ENCODE measurements around the gene ALDH3B2.
"Not testable (repeated sequence)": the region's sequence is repeated elsewhere in the genome, so short reads cannot be mapped to it uniquely, and the experiment has no call there.

Gene ALDH3B2

GRCh38 chr11:67627441-67627811, 47.0 kb downstream of the ALDH3B2 start (continued):
- no peak for TF ChIP-seq ZNF133 (tag by site-specific recombination; IDR thresholded peaks at IDR 0.05)
- TF ChIP-seq, protein P1, sequence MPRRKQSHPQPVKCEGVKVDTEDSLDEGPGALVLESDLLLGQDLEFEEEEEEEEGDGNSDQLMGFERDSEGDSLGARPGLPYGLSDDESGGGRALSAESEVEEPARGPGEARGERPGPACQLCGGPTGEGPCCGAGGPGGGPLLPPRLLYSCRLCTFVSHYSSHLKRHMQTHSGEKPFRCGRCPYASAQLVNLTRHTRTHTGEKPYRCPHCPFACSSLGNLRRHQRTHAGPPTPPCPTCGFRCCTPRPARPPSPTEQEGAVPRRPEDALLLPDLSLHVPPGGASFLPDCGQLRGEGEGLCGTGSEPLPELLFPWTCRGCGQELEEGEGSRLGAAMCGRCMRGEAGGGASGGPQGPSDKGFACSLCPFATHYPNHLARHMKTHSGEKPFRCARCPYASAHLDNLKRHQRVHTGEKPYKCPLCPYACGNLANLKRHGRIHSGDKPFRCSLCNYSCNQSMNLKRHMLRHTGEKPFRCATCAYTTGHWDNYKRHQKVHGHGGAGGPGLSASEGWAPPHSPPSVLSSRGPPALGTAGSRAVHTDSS (tag by site-specific recombination; IDR thresholded peaks at IDR 0.05) = no peak
- TF ChIP-seq, protein P2, sequence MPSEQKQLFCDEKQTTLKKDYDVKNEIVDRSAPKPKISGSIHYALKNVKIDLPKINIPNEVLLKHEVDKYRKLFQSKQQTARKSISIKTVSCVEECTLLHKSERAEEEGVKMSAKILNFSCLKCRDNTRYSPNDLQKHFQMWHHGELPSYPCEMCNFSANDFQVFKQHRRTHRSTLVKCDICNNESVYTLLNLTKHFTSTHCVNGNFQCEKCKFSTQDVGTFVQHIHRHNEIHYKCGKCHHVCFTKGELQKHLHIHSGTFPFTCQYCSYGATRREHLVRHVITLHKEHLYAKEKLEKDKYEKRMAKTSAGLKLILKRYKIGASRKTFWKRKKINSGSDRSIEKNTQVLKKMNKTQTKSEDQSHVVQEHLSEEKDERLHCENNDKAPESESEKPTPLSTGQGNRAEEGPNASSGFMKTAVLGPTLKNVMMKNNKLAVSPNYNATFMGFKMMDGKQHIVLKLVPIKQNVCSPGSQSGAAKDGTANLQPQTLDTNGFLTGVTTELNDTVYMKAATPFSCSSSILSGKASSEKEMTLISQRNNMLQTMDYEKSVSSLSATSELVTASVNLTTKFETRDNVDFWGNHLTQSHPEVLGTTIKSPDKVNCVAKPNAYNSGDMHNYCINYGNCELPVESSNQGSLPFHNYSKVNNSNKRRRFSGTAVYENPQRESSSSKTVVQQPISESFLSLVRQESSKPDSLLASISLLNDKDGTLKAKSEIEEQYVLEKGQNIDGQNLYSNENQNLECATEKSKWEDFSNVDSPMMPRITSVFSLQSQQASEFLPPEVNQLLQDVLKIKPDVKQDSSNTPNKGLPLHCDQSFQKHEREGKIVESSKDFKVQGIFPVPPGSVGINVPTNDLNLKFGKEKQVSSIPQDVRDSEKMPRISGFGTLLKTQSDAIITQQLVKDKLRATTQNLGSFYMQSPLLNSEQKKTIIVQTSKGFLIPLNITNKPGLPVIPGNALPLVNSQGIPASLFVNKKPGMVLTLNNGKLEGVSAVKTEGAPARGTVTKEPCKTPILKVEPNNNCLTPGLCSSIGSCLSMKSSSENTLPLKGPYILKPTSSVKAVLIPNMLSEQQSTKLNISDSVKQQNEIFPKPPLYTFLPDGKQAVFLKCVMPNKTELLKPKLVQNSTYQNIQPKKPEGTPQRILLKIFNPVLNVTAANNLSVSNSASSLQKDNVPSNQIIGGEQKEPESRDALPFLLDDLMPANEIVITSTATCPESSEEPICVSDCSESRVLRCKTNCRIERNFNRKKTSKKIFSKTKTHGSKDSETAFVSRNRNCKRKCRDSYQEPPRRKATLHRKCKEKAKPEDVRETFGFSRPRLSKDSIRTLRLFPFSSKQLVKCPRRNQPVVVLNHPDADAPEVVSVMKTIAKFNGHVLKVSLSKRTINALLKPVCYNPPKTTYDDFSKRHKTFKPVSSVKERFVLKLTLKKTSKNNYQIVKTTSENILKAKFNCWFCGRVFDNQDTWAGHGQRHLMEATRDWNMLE (tag by site-specific recombination; conservative IDR thresholded peaks at IDR 0.05; ENCODE audit: low read depth) = no peak

DNA sequence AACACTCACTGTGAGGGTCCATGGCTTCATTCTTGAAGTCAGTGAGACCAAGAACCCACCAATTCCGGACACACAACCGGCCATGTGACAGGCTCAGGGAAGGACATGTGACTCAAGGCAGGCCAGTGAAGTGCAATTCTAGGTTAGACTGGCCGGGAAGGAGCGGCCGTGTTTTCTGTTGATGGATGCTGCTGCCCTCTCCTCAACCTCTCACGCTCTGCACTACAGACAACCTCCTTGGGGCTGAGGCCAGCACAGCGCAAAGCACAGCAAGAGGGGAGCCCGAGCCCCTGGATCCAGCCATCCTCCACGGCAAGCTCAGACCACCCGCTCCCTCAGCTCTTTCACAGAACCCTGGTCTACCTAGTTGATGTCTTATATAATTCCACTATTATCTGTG, 47.5 kb downstream of the ALDH3B2 start:
- no peaks in the 10 kb centered on the region for H3K36me3 ChIP-seq (ENCODE audit: control insufficient read depth in 2 of 2, insufficient read depth in 1 of 2, low read length in 2 of 2)
- TF ChIP-seq KLF7 (tag by site-specific recombination; IDR thresholded peaks at IDR 0.05; ENCODE audit: borderline replicate concordance) = no peak
- TF ChIP-seq ZNF701 (tag by site-specific recombination; IDR thresholded peaks at IDR 0.05) = no peak
- TF ChIP-seq ATF2 (tag by site-specific recombination; IDR thresholded peaks at IDR 0.05; ENCODE audit: low read depth) = no peak
- no peak for TF ChIP-seq TRIM28 (IDR thresholded peaks at IDR 0.05; ENCODE audit: borderline replicate concordance, low read length)
- no peak for TF ChIP-seq ZBTB21 (tag by site-specific recombination; IDR thresholded peaks at IDR 0.05)
- TF ChIP-seq ZSCAN23 (tag by site-specific recombination; IDR thresholded peaks at IDR 0.05) = no peak
- no peak for TF ChIP-seq ZNF335 (tag by site-specific recombination; conservative IDR thresholded peaks at IDR 0.05)
- no peak for TF ChIP-seq MEIS1 (CRISPR knock-in tag; IDR thresholded peaks at IDR 0.05; ENCODE audit: borderline replicate concordance)
- no peak for TF ChIP-seq ZNF366 (tag by site-specific recombination; conservative IDR thresholded peaks at IDR 0.05)
- TF ChIP-seq ZNF521 (tag by site-specific recombination; IDR thresholded peaks at IDR 0.05) = no peak
- TF ChIP-seq ZNF658 (tag by site-specific recombination; IDR thresholded peaks at IDR 0.05) = no peak
- CTCF ChIA-PET = interaction anchor here (0.6 to 4.9 kb wide), 2 partner anchors 12 to 66 kb away, joined by 3 to 53 read pairs; no protein-coding TSS in a partner anchor
- H3K9me3 ChIP-seq (ENCODE audit: control insufficient read depth, insufficient read depth, low read depth, low read length) = no peaks in the 10 kb centered on the region
- POLR2A ChIA-PET = no interaction called here
- H3K27ac ChIP-seq (ENCODE audit: extremely low read depth, low read depth, low read length) = no peak overlapping the region
- H3K4me1 ChIP-seq (ENCODE audit: control insufficient read depth, insufficient read depth, low read length) = no peaks in the 10 kb centered on the region
- H3K4me3 ChIP-seq (ENCODE audit: low read depth, low read length) = no peak overlapping the region

DNA sequence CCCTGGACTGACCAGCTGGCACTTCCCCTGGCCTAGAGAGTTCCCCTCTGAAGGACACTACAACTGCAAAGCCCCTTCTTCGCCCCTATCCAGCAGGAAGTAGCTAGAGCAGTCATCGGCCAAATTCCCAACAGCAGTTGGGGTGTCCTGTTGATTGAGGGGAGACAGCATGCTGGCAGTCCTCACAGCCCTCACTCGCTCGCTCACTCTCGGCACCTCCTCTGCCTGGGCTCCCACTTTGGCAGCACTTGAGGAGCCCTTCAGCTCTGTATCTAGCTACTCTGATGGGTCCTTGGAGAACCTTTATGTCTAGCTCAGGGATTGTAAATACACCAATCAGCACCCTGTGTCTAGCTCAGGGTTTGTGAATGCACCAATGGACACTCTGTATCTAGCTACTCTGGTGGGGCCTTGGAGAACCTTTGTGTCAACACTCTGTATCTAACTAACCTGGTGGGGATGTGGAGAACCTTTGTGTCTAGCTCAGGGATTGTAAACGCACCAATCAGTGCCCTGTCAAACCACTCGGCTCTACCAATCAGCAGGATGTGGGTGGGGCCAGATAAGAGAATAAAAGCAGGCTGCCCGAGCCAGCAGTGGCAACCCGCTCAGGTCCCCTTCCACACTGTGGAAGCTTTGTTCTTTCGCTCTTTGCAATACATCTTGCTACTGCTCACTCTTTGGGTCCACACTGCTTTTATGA, 48.1 kb downstream of the ALDH3B2 start:
- H3K36me3 ChIP-seq (ENCODE audit: control insufficient read depth in 2 of 2, insufficient read depth in 1 of 2, low read length in 2 of 2); H3K4me1 ChIP-seq (ENCODE audit: control insufficient read depth, insufficient read depth, low read length); POLR2A ChIA-PET; H3K27ac ChIP-seq (ENCODE audit: extremely low read depth, low read depth, low read length); H3K4me3 ChIP-seq (ENCODE audit: low read depth, low read length); H3K9me3 ChIP-seq (ENCODE audit: control insufficient read depth, insufficient read depth, low read depth, low read length): not testable (repeated sequence)
- CTCF ChIA-PET = interaction anchor here (4.9 kb wide), 1 partner anchor 11 kb away, joined by 53 read pairs; no protein-coding TSS in a partner anchor

DNA sequence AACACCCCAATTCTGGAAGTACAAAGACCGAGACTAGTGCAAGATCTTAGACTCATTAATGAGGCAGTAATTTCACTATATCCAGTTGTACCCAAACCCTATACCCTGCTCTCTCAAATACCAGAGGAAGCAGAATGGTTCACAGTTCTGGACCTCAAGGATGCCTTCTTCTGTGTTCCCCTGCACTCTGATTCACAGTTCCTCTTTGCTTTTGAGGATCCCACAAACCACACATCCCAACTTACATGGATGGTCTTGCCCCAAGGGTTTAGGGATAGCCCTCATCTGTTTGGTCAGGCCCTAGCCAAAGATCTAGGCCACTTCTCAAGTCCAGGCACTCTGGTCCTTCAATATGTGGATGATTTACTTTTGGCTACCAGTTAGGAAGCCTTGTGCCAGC, 50.6 kb downstream of the ALDH3B2 start:
- POLR2A ChIA-PET; H3K27ac ChIP-seq (ENCODE audit: extremely low read depth, low read depth, low read length); H3K36me3 ChIP-seq (ENCODE audit: control insufficient read depth in 2 of 2, insufficient read depth in 1 of 2, low read length in 2 of 2); H3K4me1 ChIP-seq (ENCODE audit: control insufficient read depth, insufficient read depth, low read length); H3K9me3 ChIP-seq (ENCODE audit: control insufficient read depth, insufficient read depth, low read depth, low read length); H3K4me3 ChIP-seq (ENCODE audit: low read depth, low read length): not testable (repeated sequence)
- CTCF ChIA-PET = interaction anchor here (0.9 kb wide), 1 partner anchor 9 kb away, joined by 5 read pairs; no protein-coding TSS in a partner anchor

DNA sequence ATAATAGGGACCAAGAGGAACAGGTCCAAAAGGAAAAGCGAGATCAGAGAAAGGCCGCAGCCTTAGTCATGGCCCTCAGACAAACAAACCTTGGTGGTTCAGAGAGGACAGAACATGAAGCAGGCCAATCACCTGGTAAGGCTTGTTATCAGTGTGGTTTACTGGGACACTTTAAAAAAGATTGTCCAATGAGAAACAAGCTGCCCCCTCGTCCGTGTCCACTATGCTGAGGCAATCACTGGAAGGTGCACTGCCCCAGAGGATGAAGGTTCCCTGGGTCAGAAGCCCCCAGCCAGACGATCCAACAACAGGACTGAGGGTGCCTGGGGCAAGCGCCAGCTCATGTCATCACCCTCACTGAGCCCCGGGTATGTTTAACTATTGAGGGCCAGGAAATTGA, 51.5 kb downstream of the ALDH3B2 start:
- H3K4me1 ChIP-seq (ENCODE audit: control insufficient read depth, insufficient read depth, low read length); H3K4me3 ChIP-seq (ENCODE audit: low read depth, low read length); H3K9me3 ChIP-seq (ENCODE audit: control insufficient read depth, insufficient read depth, low read depth, low read length); H3K36me3 ChIP-seq (ENCODE audit: control insufficient read depth in 2 of 2, insufficient read depth in 1 of 2, low read length in 2 of 2); POLR2A ChIA-PET; H3K27ac ChIP-seq (ENCODE audit: extremely low read depth, low read depth, low read length): not testable (repeated sequence)
- CTCF ChIA-PET = interaction anchor here (0.6 kb wide), 1 partner anchor 221 kb away, joined by 4 read pairs; the partner anchor contains the start of gene PPP1CA

DNA sequence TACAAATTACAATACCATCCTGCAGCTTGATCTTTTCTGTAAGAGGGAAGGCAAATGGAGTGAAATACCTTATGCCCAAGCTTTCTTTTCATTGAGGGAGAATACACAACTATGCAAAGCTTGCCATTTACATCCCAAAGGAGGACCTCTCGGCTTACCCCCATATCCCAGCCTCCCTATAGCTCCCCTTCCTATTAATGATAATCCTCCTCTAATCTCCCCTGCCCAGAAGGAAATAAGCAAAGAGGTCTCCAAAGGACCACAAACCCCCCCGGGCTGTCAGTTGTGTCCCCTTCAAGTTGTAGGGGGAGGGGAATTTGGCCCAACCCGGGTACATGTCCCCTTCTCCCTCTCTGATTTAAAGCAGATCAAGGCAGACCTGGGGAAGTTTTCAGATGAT, 52.5 kb downstream of the ALDH3B2 start:
- H3K4me3 ChIP-seq (ENCODE audit: low read depth, low read length); H3K4me1 ChIP-seq (ENCODE audit: control insufficient read depth, insufficient read depth, low read length); CTCF ChIA-PET; H3K9me3 ChIP-seq (ENCODE audit: control insufficient read depth, insufficient read depth, low read depth, low read length); POLR2A ChIA-PET; H3K27ac ChIP-seq (ENCODE audit: extremely low read depth, low read depth, low read length); H3K36me3 ChIP-seq (ENCODE audit: control insufficient read depth in 2 of 2, insufficient read depth in 1 of 2, low read length in 2 of 2): not testable (repeated sequence)
